Stomach (tissue), 9 donors: ENCODE measurements around the gene ABT1. TPM values are rescaled to one million over a fixed set of nuclear protein-coding genes. Genes with fewer than 3 reads are reported as not detected.

Source experiments
- DNase-seq, 2 donors: peaks; one replicate each; pipeline versions ENCODE4 v3.0.0 to v3.0.0-alpha.2; 2013 to 2019
- H3K27ac ChIP-seq, 5 donors: fragments of 200-600 bp in 4 of 5; sonication (generic) in 4 of 5; one replicate each; pipeline ENCODE4 v1.5.1; 2013 to 2019; ENCODE audit warnings: mild to moderate bottlenecking in 1 of 5, moderate library complexity in 1 of 5
- H3K27me3 ChIP-seq, 3 donors: fragments of 200-600 bp; sonication (generic); one replicate each; pipeline ENCODE4 v1.5.1; 2017 to 2019; ENCODE audit warnings: mixed run types in 1 of 3
- H3K36me3 ChIP-seq, 4 donors: fragments of 200-600 bp; sonication (generic); 1 replicate in 3 of 4; 2 replicates in 1 of 4; pipeline ENCODE4 v1.5.1; 2016 to 2019
- H3K4me1 ChIP-seq, 4 donors: fragments of 200-600 bp; sonication (generic); one replicate each; pipeline ENCODE4 v1.5.1; 2016 to 2019
- H3K4me3 ChIP-seq, 4 donors: fragments of 200-600 bp; sonication (generic) in 3 of 4; one replicate each; pipeline ENCODE4 v1.5.1; 2016 to 2019; ENCODE audit warnings: mild to moderate bottlenecking in 1 of 4
- H3K9me3 ChIP-seq, 4 donors: fragments of 200-600 bp; sonication (generic); one replicate each; pipeline ENCODE4 v1.5.1; 2016 to 2019
- EP300 ChIP-seq: sonication (generic); formaldehyde crosslinking; IDR thresholded peaks from one replicate; pipeline ENCODE4 v1.6.1; 2017; ENCODE audit warnings: antibody characterized with exemption
- POLR2A ChIP-seq, 4 donors: fragments of 450-650 bp; IDR thresholded peaks; one replicate each; pipeline ENCODE4 v1.6.1; 2016; ENCODE audit warnings: antibody characterized with exemption in 4 of 4, control low read depth in 2 of 4, mild to moderate bottlenecking in 1 of 4, moderate library complexity in 1 of 4
- POLR2AphosphoS5 ChIP-seq, 3 donors: sonication (generic); formaldehyde crosslinking; IDR thresholded peaks; one replicate each; pipeline ENCODE4 v1.6.1; 2016; ENCODE audit warnings: antibody characterized with exemption in 3 of 3
- WGBS, 5 donors: extraction: QIAGEN DNeasy Blood & Tissue Kit in 3 of 5; methylation state at CpG; one replicate each; pipeline versions ENCODE4 v1.1.5 to v1.1.7; 2013 to 2018; 5-methylcytosine and 5-hydroxymethylcytosine counted together
- intact Hi-C: fragments of 100-400 bp; cut with DNase I; formaldehyde crosslinking; loops from one replicate; pipeline ENCODE4 v1.15.1; 2023; ENCODE audit warnings: low total_unique reads
- polyA plus RNA-seq, 3 donors: library from polyadenylated mRNA; stranded (reverse); fragments of 200-250 nt; gene quantifications; one replicate each; pipeline ENCODE4 v1.2.3, GENCODE V29; 2013
- total RNA-seq, 5 donors: library from RNA; depleted of rRNA; stranded (reverse); fragments of >200 nt; gene quantifications; one replicate each; pipeline versions ENCODE4 v1.1.0 to v1.2.3, GENCODE V29; 2014 to 2016
- TF ChIP-seq, protein P1 (sequence below), 7 experiments: fragments of 450-650 bp in 4 of 7; fragments of 200-600 bp in 3 of 7; sonication (generic) in 3 of 7; IDR thresholded peaks; one replicate each; pipeline ENCODE4 v1.5.1; 2016 to 2019; ENCODE audit warnings: antibody characterized with exemption in 7 of 7, control low read depth in 2 of 7, mild to moderate bottlenecking in 1 of 7
- donor health status: healthy with polysubstance abuse.
- donor health status: Bipolar disorder and iron deficiency.
- donor health status: healthy.

ABT1 gene
- total and polyA plus RNA-seq, 8 donors = 7.2 to 18.0 (median 15.1) TPM; not detected in 1

DNA sequence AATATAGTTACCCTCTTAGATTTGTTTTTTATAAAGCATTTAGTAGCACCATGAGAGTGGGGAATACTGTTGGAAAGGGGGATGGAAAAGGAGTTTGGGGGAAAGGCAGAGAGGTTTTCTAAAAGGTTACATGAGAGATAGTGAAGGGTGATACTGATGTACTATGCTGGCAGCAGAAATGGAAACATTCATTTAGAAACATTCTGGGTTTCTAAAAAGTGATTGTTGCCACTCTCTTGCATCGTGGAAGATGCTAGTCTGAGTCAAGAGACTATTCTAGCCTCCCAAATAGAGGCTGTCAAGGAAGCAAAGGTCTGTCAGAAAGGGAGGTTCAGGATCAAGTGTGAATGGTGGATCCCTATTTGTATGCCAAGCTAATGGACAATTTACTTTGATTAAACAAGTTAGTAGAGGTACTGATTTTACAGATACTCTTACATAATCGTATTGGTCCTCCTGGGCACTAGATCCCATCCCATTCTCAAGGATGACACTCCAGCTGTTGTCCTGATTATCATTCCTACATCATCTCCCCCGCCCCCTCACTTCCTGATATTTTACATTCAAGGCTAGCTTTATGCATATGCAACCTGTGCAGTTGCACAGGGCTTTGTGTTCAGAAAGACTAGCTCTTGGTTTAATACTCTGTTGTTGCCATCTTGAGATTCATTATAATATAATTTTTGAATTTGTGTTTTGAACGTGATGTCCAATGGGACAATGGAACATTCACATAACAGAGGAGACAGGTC is 15.4 kb upstream of the ABT1 start:
- peaks cover 0 to 89% (median 31%) of the 10 kb centered on the region in 3 donors for H3K27me3 ChIP-seq
- no peak overlapping the region for H3K27ac ChIP-seq
- peaks cover 0 to 24% (median 15%) of the 10 kb centered on the region in 4 donors for H3K9me3 ChIP-seq
- DNase-seq = no peak
- peaks cover 0 to 16% (median 0%) of the 10 kb centered on the region in 4 donors for H3K4me1 ChIP-seq
- no peaks in the 10 kb centered on the region for H3K36me3 ChIP-seq
- intact Hi-C loops = no loop called here
- TF ChIP-seq, protein P1, sequence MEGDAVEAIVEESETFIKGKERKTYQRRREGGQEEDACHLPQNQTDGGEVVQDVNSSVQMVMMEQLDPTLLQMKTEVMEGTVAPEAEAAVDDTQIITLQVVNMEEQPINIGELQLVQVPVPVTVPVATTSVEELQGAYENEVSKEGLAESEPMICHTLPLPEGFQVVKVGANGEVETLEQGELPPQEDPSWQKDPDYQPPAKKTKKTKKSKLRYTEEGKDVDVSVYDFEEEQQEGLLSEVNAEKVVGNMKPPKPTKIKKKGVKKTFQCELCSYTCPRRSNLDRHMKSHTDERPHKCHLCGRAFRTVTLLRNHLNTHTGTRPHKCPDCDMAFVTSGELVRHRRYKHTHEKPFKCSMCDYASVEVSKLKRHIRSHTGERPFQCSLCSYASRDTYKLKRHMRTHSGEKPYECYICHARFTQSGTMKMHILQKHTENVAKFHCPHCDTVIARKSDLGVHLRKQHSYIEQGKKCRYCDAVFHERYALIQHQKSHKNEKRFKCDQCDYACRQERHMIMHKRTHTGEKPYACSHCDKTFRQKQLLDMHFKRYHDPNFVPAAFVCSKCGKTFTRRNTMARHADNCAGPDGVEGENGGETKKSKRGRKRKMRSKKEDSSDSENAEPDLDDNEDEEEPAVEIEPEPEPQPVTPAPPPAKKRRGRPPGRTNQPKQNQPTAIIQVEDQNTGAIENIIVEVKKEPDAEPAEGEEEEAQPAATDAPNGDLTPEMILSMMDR (IDR thresholded peaks at IDR 0.05) = no peak
- TF ChIP-seq POLR2AphosphoS5 (IDR thresholded peaks at IDR 0.05) (no peak), EP300 (no peak), POLR2A (IDR thresholded peaks at IDR 0.05) (no peak)
- H3K4me3 ChIP-seq = no peak overlapping the region
- WGBS, 5 donors = 56 to 75% (median 66%) methylated on average over 4 of the region's 4 CpGs

GRCh38 chr6:26588965-26589364 is 7.8 kb upstream of the ABT1 start:
- H3K27ac ChIP-seq = no peak overlapping the region
- intact Hi-C loops = no loop called here
- DNase-seq = no peak
- TF ChIP-seq, protein P1 (IDR thresholded peaks at IDR 0.05) = no peak
- TF ChIP-seq POLR2A (IDR thresholded peaks at IDR 0.05) = no peak
- TF ChIP-seq POLR2AphosphoS5 (IDR thresholded peaks at IDR 0.05) = no peak
- no peak for TF ChIP-seq EP300
- peaks cover 0 to 89% (median 26%) of the 10 kb centered on the region in 3 donors for H3K27me3 ChIP-seq
- no peaks in the 10 kb centered on the region for H3K9me3 ChIP-seq
- no peak overlapping the region for H3K4me3 ChIP-seq
- no peaks in the 10 kb centered on the region for H3K36me3 ChIP-seq
- 90 to 93% (median 92%) methylated on average over 21 of the region's 21 CpGs for WGBS, 5 donors
- H3K4me1 ChIP-seq = no peaks in the 10 kb centered on the region

- no peak overlapping the region for H3K27ac ChIP-seq
- no peaks in the 10 kb centered on the region for H3K9me3 ChIP-seq
- no peak for DNase-seq
- intact Hi-C loops = loop anchor here (10.0 kb wide), 1 partner anchor 248 kb away; no protein-coding TSS in a partner anchor
- 52 to 62% (median 55%) methylated on average over 4 of the region's 4 CpGs for WGBS, 5 donors
- no peaks in the 10 kb centered on the region for H3K36me3 ChIP-seq
- peaks cover 4 to 22% (median 14%) of the 10 kb centered on the region in 4 donors for H3K4me1 ChIP-seq
- H3K4me3 ChIP-seq = no peak overlapping the region
- peaks cover 0 to 68% (median 17%) of the 10 kb centered on the region in 3 donors for H3K27me3 ChIP-seq
- TF ChIP-seq POLR2AphosphoS5 (IDR thresholded peaks at IDR 0.05) (no peak), POLR2A (IDR thresholded peaks at IDR 0.05) (no peak), EP300 (no peak)
- TF ChIP-seq, protein P1 (IDR thresholded peaks at IDR 0.05) = no peak
Observed at GRCh38 chr6:26592649-26593048, 4.1 kb upstream of the ABT1 start.

- Histone ChIP-seq H3K4me3 (no peak overlapping the region), H3K36me3 (peaks cover 0 to 8% (median 6%) of the 10 kb centered on the region in 4 donors), H3K27ac (no peak overlapping the region), H3K4me1 (peaks cover 9 to 31% (median 22%) of the 10 kb centered on the region in 4 donors), H3K9me3 (no peaks in the 10 kb centered on the region), H3K27me3 (peaks cover 0 to 60% (median 17%) of the 10 kb centered on the region in 3 donors)
- intact Hi-C loops = loop anchor here (10.0 kb wide), 1 partner anchor 249 kb away; no protein-coding TSS in a partner anchor
- no peak for TF ChIP-seq POLR2AphosphoS5 (IDR thresholded peaks at IDR 0.05)
- no peak for TF ChIP-seq EP300
- TF ChIP-seq, protein P1 (IDR thresholded peaks at IDR 0.05) = no peak
- no peak for TF ChIP-seq POLR2A (IDR thresholded peaks at IDR 0.05)
- 25 to 46% (median 35%) methylated on average over 20 of the region's 20 CpGs for WGBS, 5 donors
- no peak for DNase-seq
Observed at GRCh38 chr6:26593278-26594130, 3.2 kb upstream of the ABT1 start.
